ENCODE measurements around the gene SCN4A. TPM values are rescaled to one million over a fixed set of nuclear protein-coding genes. Genes with fewer than 3 reads are reported as not detected.

Gene SCN4A
- total and polyA plus RNA-seq, 2 of the 13 experiments (the other 11 are each of a cell fraction or from before 2014, with no cell fraction given): 0.02 to 0.03 TPM

GRCh38 chr17:63998050-63998720 is 25.5 kb upstream of the SCN4A start, which contains the start of gene PRR29 (continued):
- TF ChIP-seq CEBPZ (IDR thresholded peaks at IDR 0.05; ENCODE audit: low read length) (no peak), KLF13 (CRISPR knock-in tag; IDR thresholded peaks at IDR 0.05) (no peak; the same call in 1 of the 2 replicates), ZBTB2 (CRISPR knock-in tag; IDR thresholded peaks at IDR 0.05; ENCODE audit: low read depth) (no peak), STAT6 (CRISPR knock-in tag; IDR thresholded peaks at IDR 0.05; ENCODE audit: borderline replicate concordance) (no peak), SKI (IDR thresholded peaks at IDR 0.05; ENCODE audit: partially characterized antibody) (no peak), ZNF552 (CRISPR knock-in tag; IDR thresholded peaks at IDR 0.05; ENCODE audit: borderline replicate concordance) (no peak), PHF5A (CRISPR knock-in tag; IDR thresholded peaks at IDR 0.05; ENCODE audit: low read depth, unreplicated experiment) (no peak), USF2 (IDR thresholded peaks at IDR 0.05; ENCODE audit: low read depth, low read length) (no peak), USF2 (CRISPR knock-in tag; IDR thresholded peaks at IDR 0.05; ENCODE audit: borderline replicate concordance) (no peak), PLRG1 (conservative IDR thresholded peaks at IDR 0.05) (no peak), KDM1A (CRISPR knock-in tag; IDR thresholded peaks at IDR 0.05) (no peak), REST (IDR thresholded peaks at IDR 0.05; ENCODE audit: borderline replicate concordance in 1 of 2, low read depth in 1 of 2, low read length in 2 of 2) (no peak), SETDB1 (CRISPR knock-in tag; IDR thresholded peaks at IDR 0.05; ENCODE audit: borderline replicate concordance) (no peak)

Measured in HepG2 (cell line).